Muscle layer of colon (tissue), 2 donors: Measurements from ENCODE around the gene UBE2D2.

Source experiments
- H3K27ac ChIP-seq: one replicate; pipeline ENCODE4 v1.7.0; 2013; ENCODE audit warnings: low read depth, mild to moderate bottlenecking, low read length, moderate library complexity
- H3K27me3 ChIP-seq, 2 donors: one replicate each; pipeline ENCODE4 v1.7.0; 2013; ENCODE audit warnings: low read length in 2 of 2, mild to moderate bottlenecking in 2 of 2; ENCODE audit not compliant: insufficient read depth in 2 of 2, control insufficient read depth in 1 of 2
- H3K36me3 ChIP-seq: one replicate; pipeline ENCODE4 v1.7.0; 2013; ENCODE audit warnings: mild to moderate bottlenecking, low read length; ENCODE audit not compliant: insufficient read depth
- H3K4me1 ChIP-seq: one replicate; pipeline ENCODE4 v1.7.0; 2013; ENCODE audit warnings: mild to moderate bottlenecking, low read length; ENCODE audit not compliant: insufficient read depth
- H3K4me3 ChIP-seq, 2 donors: one replicate each; pipeline ENCODE4 v1.7.0; 2013; ENCODE audit warnings: low read length in 2 of 2, low read depth in 1 of 2, mild to moderate bottlenecking in 1 of 2, moderate library complexity in 1 of 2
- H3K9ac ChIP-seq: one replicate; pipeline ENCODE4 v1.7.0; 2013; ENCODE audit warnings: low read length
- H3K9me3 ChIP-seq: one replicate; pipeline ENCODE4 v1.7.0; 2013; ENCODE audit warnings: mild to moderate bottlenecking, low read length
- donor health status: abdominal sarcoma.
- donor health status: Adenocarcinoma of cecum.

The UBE2D2 gene

DNA sequence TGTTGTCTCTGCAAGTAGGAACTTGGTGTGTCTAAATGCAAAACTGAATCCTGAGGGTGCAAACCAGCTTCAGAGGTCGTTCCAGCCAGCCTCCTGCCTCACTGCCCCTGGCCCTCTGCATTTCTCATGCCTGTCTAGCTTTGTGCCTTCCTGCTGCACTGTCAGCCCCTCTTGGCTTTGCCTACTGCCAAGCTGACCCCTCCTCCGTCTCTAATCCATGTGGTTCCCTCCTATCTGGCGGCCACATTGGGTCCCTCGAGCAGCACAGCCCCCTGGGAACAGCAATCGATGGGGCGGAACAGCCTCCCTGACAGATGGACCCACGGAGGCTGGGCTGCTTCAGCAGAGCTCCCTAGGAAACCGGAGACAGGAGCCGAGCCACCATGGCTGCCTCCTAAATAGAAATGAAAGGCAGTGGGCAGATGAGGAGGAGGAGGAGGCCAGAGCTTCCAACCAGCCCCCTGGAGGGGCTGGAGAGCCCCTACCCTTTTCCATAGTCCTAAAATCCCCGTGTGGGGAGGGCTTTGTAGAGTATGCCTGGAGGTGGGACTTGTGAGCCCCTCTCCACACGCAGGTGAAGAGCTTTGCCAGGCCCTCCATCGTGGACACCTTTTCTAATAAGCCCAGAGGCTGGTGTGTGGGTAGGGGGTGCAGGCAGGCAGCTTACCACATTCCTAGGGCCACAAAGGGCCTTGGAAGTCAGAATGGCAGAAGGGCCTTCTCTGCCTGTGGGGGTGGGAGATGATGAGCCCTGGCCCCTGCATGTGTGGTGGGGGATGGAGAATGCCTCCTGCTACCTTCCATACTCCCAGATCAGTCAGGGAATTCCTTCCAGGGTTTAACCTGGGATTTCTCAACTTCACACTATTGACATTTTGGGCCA lies 77.8 kb downstream of the UBE2D2 start:
- no peaks in the 10 kb centered on the region for H3K9me3 ChIP-seq
- H3K9ac ChIP-seq = peak overlapping the region; percentile 51
- H3K27me3 ChIP-seq = no peaks in the 10 kb centered on the region
- H3K36me3 ChIP-seq = no peaks in the 10 kb centered on the region
- H3K4me3 ChIP-seq = peak overlapping the region; percentile 54 to 80
- H3K27ac ChIP-seq = peak overlapping the region; percentile 87
- peaks cover 33% of the 10 kb centered on the region for H3K4me1 ChIP-seq

- Histone ChIP-seq H3K4me3 (no peak overlapping the region), H3K27me3 (no peaks in the 10 kb centered on the region), H3K9me3 (no peaks in the 10 kb centered on the region), H3K27ac (no peak overlapping the region), H3K9ac (no peak overlapping the region), H3K36me3 (no peaks in the 10 kb centered on the region), H3K4me1 (peaks cover 33% of the 10 kb centered on the region)
Observed at GRCh38 chr5:139639619-139640380, 78.7 kb downstream of the UBE2D2 start.

DNA sequence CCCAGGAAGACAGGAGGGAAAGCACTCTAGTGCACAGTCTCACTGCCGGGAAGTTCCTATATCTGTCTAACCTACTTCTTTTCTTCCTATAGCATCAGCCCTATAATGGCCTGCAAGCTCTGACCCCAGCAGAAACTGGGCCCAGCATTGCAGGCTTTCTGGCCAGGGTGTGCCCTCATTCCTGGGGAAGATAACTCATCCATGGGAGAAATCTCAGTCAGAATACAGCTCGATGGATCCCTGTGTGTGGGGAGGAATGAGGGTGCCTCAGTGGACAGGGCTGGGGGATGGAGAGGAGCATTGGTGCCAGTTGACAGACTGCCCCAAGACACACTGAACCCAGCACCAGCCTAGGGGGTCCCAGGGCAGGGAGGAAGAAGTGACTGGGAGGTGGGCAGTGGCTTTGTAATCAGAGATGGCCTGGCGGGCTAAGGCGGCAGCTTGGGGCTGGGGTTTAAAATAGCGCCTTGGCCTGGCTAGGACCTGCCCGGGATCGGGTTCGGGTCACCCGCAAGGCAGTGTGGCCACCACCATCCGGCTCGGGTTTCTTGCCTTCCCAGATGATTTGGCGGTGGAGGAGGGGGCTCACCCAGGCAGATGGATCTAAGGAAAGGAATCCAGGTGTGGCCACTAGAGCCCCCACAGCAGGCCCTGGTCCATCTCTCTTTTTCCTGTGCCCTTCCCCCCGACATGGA lies 79.4 kb downstream of the UBE2D2 start:
- H3K9ac ChIP-seq = no peak overlapping the region
- H3K9me3 ChIP-seq = no peaks in the 10 kb centered on the region
- no peak overlapping the region for H3K4me3 ChIP-seq
- H3K27ac ChIP-seq = no peak overlapping the region
- peaks cover 29% of the 10 kb centered on the region for H3K4me1 ChIP-seq
- no peaks in the 10 kb centered on the region for H3K27me3 ChIP-seq
- H3K36me3 ChIP-seq = no peaks in the 10 kb centered on the region

GRCh38 chr5:139641116-139642080 lies 80.3 kb downstream of the UBE2D2 start:
- H3K36me3 ChIP-seq = no peaks in the 10 kb centered on the region
- no peaks in the 10 kb centered on the region for H3K27me3 ChIP-seq
- no peaks in the 10 kb centered on the region for H3K9me3 ChIP-seq
- peaks cover 20% of the 10 kb centered on the region for H3K4me1 ChIP-seq
- H3K9ac ChIP-seq = no peak overlapping the region
- H3K27ac ChIP-seq = no peak overlapping the region
- no peak overlapping the region for H3K4me3 ChIP-seq

DNA sequence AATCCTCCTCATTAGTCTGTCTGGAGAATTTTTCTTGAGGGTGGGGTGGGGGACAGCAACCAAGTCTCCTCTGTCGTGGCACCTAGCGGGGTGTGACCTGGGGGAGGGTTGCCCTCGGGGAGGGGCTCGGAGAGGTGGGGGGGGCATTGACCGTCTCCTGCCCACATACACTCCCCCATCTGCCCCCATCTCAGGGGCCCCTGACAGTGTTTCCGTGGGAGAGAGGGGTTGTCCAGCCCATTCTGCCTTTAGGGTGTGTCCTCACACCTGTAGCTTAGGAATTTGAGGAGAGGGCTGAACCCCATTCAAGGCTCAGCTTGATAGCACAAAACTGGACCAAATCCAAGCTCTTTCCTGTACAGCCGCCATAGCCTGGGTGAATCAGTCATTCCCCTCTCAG lies 81.1 kb downstream of the UBE2D2 start:
- Histone ChIP-seq H3K27ac (no peak overlapping the region), H3K9ac (no peak overlapping the region), H3K4me1 (peaks cover 17% of the 10 kb centered on the region), H3K9me3 (no peaks in the 10 kb centered on the region), H3K4me3 (no peak overlapping the region), H3K27me3 (no peaks in the 10 kb centered on the region), H3K36me3 (no peaks in the 10 kb centered on the region)

GRCh38 chr5:139642891-139643871 lies 82.0 kb downstream of the UBE2D2 start:
- no peaks in the 10 kb centered on the region for H3K9me3 ChIP-seq
- no peaks in the 10 kb centered on the region for H3K36me3 ChIP-seq
- H3K27me3 ChIP-seq = no peaks in the 10 kb centered on the region
- no peak overlapping the region for H3K4me3 ChIP-seq
- peaks cover 19% of the 10 kb centered on the region for H3K4me1 ChIP-seq
- no peak overlapping the region for H3K27ac ChIP-seq
- no peak overlapping the region for H3K9ac ChIP-seq

DNA sequence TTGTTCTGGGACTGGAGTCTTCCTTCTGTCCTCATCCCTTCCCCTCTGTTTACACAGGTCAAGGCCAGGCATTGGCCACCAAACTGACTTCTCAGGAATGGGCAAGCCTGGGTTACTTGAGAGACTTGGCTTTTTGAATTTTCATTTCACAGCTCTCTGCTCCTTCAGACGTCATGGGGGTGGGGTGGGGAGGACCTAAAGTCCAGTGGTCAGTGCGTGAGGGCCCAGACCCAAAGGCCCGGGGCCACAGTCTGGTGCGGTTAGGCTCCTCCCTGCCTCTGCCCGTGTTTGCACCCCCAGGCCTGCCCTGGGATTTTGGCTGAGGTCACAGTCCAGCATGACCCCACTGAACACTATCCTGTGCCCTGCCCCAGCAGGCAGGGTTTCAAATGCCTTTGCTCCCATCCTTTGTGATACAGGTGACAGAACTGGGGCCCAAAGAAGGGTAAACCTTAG lies 82.9 kb downstream of the UBE2D2 start:
- H3K9ac ChIP-seq = no peak overlapping the region

DNA sequence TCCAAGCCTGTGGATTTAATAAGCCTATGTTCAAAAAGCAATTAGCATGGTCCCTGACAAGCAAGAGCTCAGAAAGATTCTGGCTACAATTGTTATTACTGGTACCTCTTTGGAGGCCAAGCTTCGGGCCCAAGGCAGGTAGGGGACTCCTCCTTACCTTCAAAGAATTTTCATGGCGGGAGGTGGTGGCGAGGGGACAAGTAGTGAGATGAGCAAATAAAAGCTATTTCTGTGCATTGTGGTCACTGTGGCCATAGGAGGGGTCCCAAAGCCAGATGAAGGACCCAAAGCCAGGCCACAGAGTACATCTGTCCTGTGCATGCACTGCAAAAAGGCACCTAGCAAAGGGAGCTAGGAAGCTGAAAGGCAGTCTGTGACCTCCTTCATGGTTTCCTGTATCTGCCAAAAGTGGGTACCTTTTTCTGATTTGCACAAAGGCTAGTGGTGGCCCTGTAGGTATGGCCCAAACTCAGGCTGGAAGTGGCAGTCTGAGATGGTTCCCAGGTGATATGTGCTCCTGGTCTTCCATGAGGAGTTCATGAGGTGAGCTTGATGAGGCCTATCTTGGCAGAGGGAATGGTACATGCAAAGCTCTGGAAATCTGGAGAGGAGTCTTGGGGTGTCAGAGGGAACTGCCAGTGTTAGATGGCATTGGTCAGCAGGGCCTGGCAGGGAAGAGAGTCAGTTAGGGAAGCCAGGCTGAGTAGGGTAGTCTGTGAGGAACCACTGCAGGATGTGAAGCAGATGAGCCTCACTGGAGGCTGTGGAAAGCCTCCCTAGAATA lies 83.7 kb downstream of the UBE2D2 start:
- Histone ChIP-seq H3K4me1 (peaks cover 12% of the 10 kb centered on the region), H3K9ac (no peak overlapping the region), H3K9me3 (no peaks in the 10 kb centered on the region), H3K27me3 (peaks cover 0 to 9% of the 10 kb centered on the region in 2 donors), H3K36me3 (no peaks in the 10 kb centered on the region), H3K4me3 (no peak overlapping the region), H3K27ac (no peak overlapping the region)

More for the DNA sequence above, 82.9 kb downstream of the UBE2D2 start:
- H3K9me3 ChIP-seq = no peaks in the 10 kb centered on the region
- peaks cover 11% of the 10 kb centered on the region for H3K4me1 ChIP-seq
- no peak overlapping the region for H3K4me3 ChIP-seq
- peaks cover 0 to 3% of the 10 kb centered on the region in 2 donors for H3K27me3 ChIP-seq
- no peaks in the 10 kb centered on the region for H3K36me3 ChIP-seq
- no peak overlapping the region for H3K27ac ChIP-seq

DNA sequence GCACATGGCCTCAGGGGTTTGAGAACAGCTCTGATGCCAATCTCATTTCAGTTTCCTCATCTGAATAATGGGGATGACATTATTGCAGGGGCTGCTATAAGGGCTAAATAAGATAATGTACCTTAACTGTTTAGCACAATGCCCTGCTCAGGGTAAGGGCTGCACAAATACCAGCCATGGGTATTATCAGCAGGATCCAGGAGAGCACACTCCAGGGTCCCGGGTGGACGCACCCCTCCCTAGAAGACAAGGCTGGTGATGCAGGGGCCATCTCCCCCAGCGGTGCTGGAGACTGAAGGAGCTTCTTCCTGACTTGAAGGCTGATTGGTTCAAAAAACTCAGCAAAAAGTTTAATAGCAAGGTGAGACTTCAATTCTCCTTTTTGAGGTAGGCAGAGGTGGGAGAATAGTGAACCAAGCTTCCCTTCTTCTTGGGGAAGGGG lies 84.3 kb downstream of the UBE2D2 start:
- H3K36me3 ChIP-seq = no peaks in the 10 kb centered on the region
- peaks cover 0 to 14% of the 10 kb centered on the region in 2 donors for H3K27me3 ChIP-seq
- peaks cover 12% of the 10 kb centered on the region for H3K4me1 ChIP-seq
- H3K27ac ChIP-seq = no peak overlapping the region
- no peaks in the 10 kb centered on the region for H3K9me3 ChIP-seq
- no peak overlapping the region for H3K4me3 ChIP-seq
- H3K9ac ChIP-seq = no peak overlapping the region
